Neural progenitor cell (in vitro differentiated cells): Measurements from ENCODE around the gene ADI1.

Experiments used
- CTCF ChIP-seq: fragments of 200-600 bp; sonication (generic); IDR thresholded peaks from 2 replicates; pipeline ENCODE4 v1.5.1; 2017; ENCODE audit warnings: antibody characterized with exemption, mild to moderate bottlenecking
- EZH2 ChIP-seq: fragments of 200-600 bp; sonication (generic); IDR thresholded peaks from 2 replicates; pipeline ENCODE4 v1.6.1; 2017; ENCODE audit warnings: antibody characterized with exemption, mild to moderate bottlenecking, moderate library complexity

DNA sequence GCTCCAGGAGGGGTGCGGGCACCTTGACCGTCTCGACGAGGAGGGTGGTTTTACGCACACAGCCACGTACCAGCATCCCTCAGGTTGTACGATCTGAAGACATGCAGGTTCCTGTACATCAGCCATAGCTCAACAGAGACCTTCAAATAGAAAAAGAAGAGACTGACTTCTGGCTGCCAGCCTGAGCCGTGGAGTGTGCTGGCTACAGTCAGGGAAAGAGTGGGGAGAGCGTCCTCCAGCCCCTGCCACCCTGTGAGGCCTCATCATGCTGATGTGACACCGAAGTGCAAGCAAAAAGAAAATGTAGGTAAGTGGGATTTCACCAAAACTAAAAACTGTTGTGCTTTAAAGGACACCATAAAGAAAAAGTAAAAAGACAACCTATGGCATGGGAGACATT, 47.0 kb downstream of the ADI1 start:
- TF ChIP-seq CTCF: no peak
- TF ChIP-seq EZH2: no peak
